ENCODE results near the gene MAP1LC3B2. TPM values are rescaled to one million over a fixed set of nuclear protein-coding genes. Genes with fewer than 3 reads are reported as not detected.

Gene MAP1LC3B2
- polyA plus RNA-seq, 5 donors: 2.5 to 8.1 (median 4.2) TPM

DNA sequence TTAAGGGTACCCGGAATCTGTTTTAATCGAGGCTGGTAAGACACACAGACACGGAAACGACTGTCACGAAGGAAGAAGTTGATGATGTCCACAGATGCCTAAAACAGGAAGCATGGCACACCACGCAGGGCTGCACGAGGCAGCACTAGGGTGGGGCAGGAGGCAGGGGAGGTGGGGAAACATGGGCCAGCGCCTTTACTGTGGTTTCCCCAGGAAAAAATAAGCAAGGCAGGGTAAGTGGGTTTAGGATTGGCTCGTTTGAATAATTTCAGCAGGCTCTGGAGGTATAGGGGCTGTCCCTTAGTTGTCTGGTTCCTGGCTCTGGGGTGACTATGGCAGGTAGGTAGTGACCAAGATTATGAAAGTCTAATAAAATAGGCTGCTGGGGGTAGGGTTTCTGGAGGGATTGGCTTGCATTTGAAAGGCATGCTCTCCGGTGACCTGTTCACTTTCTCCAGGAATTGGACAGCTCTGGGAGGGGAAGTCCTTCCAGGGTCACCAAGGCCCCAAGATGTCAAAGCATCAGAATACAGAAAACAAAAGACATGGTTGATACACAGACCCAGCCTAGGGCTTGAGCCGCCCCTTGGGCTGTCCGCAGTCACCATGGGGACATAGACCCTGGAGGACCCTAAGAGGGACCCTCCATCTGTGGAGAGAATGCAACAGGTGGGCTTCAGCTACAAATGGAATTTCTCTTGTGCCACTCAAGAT is 35.3 kb downstream of the MAP1LC3B2 start:
- no peak for DNase-seq

DNA sequence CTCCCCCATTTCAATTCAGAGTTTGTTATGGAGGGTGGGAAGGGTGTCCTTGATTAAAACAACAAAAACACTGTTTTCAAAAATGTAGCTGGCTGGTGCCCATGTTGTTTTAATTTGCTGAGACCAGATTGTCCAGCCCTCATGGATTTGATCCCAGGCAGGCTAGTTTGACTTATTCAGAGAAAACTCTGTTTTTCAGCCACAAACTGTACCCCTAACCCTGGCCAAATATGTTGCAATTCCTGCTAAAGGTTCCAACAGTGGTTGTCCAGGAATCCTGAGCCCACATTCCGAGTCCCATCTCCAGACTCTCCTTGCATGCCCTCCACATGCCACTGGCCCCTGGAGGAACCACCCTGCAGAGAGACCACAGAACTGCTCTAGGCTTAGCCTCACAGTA is 36.0 kb downstream of the MAP1LC3B2 start:
- no peak for DNase-seq

DNA sequence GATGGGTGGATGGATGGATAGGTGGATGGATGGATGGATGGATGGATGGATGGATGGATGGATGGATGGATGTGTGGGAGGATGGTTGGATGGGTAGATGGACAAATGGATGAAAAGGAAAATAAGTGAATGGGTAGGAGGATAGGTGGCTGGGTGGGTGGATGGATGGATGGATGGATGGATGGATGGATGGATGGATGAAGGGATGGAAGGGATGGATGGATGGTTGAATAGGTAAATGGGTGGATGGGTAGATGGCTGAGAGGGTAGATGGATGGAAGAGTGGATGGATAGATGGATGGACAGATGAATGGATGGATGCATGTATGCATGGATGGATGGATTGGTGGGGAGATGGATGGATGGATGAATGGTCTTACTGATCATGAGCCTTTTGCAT is 36.5 kb downstream of the MAP1LC3B2 start:
- DNase-seq: no peak

DNA sequence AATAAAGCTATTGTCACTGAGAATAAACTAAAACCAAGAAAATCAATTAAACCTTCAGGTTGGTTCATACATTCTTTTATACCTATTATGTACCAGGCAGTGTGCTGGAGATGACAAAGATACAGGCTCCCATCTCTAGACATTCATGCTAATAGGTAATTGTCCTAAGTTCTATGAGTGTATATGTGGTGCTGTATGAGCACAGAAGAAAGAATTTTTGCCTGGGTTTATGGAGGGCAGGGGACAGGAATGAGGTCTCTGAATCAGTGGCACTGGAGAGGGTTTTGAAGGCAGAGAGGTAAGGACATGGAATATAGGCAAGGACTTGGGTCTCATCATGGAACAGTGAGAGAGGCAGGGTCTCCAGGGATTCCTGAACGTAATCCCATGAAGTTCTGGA is 38.7 kb downstream of the MAP1LC3B2 start:
- no peak for DNase-seq

DNA sequence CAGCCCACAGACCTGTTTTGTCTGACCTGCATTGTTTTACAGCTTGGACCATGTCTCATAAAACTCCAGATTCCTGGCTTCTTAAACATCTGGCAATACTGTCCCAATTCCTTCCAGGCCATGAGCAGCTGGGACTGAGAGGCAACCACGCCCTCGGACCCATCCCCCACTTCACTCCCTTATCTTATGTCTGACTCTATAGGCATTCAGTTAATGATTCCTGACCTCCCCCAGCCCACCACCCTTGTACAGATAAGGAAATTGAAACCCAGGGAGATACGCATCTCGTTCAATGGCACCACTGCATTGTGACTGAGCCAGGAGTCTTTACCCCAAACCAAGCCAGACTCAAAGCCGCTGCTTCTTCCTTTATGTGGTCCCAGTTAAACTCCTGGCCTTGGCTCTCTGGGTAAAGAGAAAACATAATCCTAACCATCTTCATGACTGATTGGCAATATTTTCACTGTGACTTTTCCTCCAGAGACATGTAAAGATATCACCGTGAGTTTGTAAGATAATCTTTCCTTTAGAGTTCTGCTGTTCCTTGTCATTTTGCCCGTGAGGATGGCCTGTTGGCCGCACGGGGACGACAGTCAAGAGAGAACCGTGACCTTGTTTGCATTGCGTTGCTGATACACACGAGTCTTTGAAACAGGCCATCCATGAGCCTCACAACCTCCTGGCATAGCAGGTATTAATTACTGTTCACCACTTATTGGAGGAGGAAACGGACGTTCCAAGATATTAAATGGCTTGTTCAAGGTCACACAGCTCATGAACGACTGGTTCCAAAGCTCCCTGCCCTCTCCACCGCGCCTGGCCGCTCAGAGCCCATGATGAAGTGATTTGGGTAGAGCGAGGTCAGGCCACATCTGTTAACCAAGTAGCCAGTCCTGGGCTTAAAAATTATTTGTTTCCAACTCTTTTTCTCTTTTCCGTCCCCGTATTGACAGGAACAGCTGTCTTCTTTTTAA is 39.4 kb downstream of the MAP1LC3B2 start:
- no peak for DNase-seq

DNA sequence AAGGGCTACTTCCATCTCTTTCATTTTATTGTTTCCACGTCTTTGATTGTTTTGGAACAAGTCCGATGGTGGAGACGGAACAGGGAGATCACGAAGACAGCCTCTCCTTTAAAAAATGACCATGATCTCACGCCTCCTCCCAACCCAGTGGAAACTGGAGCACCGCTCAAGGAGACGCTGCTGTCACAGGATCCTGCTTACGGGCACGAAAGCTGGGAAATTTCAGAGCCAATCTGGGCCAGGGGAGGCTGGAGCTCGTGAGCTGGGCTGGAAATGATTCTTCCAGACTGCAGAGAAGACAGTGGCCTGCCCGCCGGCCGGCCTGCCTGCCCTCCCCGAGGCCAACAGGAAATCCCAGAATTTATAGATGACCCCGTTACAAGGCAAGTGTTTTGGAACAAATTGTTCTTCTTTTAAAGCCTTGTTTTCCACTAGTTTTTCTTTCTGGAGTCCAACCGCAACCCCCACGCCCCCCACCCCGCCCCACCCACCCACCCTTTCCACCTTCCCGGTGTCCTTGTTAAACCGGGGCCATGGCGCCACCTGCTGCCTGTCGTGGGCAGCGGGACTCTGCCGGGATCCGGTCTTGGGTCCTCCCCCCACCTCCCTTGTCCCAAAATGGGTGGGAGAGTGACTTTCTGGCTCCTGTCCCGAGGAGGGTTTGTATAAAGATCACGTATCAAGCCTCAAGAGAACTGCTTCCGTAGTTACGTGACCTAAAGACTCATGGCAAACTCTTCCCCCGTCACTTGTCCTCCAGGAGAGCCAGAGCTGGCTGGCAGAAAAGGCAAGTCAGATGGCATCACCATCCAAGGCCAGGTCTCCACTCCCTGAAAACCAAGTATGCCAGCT is 40.3 kb downstream of the MAP1LC3B2 start:
- peak; percentile 60 to 71 for DNase-seq

DNA sequence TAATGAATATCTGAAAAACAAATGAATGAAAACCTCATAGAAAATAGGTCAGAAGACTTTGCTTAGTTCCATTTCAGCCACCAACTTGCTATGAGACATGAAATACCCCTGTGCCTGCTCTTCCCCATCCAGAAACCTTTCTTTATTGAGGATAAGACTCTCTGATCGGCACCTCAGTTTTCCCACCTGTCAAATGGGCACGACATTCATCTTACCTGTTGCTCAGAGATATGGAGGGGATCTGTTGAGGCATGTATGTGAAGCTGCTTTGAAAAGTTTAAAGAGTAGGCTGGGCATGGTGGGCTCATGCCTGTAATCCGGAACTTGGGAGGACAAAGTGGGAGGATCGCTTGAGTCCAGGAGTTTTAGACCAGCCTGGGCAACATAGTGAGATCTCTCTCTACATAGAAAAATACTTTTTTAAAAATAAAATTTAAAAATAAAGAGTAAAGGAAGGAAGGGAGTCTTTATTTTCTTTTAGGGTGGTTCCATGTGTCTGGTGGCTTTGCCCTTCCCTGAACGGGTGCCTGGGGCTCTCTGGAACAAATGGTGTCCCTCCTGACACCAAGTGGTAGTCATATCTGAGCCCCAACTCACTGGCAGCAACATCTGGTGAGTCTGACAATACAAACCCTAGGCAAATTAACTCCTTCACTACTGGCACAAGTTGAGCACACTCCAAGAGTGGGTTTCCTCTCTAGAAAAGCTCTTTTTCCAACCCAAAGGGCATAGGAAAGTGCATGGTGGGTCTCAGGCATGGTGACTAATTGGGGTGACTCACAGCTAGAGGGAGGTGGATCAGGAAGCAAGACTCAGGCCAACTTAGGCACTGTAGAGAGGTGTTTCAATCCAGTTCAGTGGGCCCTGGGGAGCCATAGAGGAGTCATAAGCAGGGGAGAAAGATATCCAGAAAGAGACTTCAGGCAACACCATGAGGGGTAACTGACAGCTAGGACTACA is 42.1 kb downstream of the MAP1LC3B2 start:
- no peak for DNase-seq

DNA sequence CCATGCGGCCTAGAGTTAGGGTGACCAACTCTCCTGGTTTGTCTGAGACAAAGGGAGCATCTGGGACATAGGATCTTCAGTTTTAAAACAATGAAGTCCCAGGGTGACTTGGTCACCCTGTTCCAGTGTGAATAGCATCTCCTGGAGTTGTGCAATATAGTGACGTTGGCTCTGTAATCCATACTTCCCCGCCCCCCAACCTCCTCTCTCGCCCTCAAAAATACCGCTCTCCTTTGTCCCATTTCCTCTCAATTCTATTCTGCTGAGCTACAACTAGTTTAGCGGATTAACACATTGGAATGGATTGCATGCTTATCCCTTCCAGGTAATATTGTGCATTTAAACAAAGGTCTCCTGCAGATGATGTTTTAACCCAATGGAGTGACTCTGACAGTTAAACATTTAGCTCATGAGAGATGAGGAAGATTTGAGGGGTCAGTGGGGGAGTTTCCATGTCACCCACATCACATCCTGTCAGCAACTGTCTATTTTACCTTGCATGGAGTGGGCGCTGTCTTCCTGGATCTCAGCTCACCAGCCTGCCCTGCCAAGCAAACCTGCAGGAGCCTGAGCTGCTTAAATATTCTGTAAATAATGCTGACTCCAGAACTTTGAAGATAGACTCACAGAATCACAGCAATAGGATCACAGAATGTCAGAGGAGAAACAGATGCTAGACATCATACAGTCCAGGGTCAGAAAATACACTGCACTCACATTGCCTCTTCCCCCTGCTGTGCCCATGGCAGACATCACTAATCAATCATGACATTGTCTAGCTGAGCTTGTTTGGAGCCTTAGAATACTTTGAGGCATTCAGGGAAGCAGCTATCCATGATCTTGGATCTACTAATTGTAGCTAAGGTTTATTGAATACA is 43.0 kb downstream of the MAP1LC3B2 start:
- DNase-seq: no peak

DNA sequence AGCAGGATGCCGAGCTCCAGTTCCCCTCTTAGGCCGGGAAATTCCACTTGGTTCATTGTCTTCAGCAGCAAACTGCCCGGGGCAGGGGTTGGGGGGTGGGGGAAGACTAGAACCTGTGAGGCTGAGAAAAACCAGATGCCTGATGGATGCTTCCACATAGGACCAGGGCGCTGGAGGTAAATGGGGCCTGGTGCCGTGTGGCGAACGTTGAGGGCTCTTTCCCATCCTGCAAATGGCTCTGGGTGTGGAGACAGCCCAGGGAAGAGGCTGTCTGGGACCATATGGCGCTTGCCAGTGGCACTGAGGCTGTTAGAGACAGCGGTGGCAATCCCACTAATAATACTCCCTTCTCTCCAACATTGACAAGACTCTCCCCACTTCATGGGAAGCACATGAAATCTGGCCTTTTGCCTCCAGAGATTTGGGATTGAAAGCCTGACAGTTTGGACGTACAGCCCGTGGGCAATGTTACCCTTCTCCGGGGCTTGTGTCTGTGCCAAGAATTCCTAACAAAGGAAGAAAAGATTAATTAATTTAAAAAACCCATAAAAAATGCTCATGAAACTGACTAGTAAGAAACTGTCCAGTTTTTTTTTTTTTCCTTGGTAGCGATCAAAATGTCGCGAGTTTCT is 44.5 kb downstream of the MAP1LC3B2 start:
- no peak for DNase-seq

DNA sequence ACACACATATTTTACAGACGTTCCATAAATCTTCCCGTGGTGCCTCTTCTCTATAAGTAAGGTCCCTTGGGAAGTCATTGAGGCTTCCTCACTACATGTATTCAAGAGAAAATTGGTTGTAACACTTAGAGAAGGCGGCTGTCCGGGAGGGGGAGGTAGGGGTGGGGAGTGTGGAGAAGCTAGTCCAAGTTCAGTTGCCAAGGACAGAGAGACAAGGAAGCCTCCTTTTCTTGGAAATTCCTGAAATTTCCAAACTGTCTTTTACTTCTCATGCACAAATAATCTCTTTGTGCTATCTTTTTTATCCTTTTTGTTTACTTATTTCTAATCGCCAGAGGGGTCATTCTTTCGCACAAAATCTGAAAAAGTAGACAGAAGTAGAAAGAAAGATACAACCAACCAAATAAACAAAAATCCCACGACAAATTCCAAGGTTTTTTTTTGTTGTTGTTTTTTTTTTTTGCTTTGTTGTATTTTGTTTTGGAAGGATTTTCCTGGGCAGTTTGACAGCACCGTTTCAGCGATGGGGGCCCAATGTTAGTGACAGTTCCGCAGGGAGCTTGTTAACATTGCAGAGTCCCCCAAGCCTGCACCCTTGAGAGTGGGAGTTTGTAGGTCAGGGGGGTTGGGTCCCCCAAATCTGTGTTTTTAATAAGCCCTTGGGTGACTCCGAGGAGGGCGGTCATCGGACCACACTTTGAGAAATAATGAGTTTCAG is 45.2 kb downstream of the MAP1LC3B2 start:
- no peak for DNase-seq

DNA sequence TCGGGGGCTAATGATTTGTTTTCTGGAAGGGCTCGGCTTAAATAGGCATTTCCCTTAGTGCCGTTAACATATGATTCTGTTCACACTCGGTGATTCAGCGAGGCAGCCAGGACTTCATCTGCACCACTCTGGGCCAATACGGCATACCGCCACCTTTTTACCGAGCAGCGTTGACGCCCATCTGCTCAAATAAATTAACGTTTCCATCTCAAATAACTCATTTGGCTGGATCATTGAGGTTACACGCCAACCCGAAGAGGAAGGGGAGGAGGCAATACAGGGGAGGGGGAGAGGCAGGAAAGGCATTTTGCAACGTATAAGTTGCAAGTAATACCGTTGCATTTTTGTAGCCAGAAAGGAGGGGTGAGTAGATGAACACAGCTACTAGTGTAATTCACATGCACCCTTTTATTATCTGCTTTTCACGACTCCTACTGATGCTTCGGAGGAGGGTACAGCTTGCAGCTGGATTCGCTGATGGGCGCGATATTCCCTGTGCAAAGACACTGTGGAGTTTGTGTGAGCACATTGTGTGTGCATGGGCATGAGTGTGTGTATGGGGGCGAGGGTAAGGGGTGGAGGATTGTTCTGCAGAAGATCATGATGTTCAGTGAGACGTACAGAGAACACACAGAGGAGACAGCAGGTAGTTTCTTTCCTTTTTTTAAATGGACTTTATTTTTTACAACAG is 45.9 kb downstream of the MAP1LC3B2 start:
- no peak for DNase-seq

DNA sequence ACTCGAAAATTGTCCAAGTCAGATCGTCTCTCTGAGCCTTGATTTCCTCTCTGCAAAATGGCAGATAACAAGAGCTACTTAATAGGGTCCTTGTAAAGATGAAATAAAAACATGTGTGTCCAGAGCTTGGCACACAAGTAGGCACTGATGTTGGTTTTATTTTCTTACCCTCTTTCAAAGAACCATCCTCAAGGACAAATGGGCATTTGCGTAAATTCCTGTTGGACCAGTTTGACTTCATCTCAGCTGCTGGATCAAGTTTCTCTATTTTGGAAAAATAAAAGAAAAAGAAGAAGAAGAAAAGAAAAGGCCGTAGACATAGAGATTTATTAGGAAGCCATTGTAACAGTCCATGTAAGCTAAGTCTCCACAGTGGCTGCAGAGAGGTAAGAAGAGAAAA is 47.2 kb downstream of the MAP1LC3B2 start:
- DNase-seq: no peak

DNA sequence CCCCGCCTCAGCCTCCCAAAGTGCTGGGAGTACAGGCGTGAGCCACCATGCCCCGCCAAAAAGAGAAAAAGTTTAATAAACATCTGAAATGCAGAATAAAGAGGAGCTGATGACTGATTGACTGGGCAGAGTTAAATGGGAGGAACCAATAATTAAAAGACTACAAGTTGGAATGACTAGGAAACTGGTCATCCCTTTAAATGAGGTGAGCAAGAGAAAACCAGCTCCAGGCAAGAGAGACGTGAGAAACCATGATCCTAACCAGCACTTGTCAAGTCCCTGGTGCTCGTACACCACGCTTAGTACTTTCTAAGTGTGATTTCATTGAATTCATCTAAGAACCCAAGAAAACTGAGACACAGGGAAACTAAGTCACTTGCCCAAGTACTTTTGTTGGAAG is 47.9 kb downstream of the MAP1LC3B2 start:
- DNase-seq: no peak

DNA sequence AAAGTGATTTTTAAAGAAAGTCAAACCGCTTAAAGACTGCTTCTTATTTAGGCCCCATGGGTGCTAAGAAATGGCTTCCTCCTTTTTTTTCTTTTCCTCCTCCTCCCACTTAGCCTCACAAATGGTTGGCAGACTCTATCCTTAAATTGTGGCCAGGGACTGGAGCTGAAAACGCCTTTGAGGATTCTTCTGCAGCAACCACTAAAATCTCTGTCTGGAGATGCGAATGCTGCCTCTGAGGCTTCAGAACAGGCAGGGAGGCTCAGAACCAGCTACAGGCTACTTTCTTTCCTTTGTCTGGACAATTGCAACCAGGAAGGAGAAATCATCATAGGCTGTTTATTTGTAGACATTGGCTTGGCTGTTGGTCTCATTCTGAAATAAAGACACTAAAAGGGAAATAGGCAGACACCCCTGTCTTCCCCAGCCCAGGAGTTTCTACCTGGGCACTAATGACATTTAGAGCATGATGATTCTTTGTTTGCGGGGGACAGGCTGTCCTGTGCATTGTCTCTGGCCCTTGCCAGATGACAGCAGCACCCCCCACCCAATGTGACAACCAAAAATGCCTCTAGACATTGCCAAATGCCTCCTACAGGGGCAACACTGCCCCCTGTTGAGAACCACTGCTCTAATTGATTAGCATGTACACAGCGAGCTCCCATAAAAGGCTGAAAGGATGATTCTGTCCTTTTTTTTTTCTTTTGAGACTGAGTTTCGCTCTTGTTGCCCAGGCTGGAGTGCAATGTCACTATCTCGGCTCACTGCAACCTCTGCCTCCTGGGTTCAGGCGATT is 50.3 kb downstream of the MAP1LC3B2 start:
- no peak for DNase-seq

DNA sequence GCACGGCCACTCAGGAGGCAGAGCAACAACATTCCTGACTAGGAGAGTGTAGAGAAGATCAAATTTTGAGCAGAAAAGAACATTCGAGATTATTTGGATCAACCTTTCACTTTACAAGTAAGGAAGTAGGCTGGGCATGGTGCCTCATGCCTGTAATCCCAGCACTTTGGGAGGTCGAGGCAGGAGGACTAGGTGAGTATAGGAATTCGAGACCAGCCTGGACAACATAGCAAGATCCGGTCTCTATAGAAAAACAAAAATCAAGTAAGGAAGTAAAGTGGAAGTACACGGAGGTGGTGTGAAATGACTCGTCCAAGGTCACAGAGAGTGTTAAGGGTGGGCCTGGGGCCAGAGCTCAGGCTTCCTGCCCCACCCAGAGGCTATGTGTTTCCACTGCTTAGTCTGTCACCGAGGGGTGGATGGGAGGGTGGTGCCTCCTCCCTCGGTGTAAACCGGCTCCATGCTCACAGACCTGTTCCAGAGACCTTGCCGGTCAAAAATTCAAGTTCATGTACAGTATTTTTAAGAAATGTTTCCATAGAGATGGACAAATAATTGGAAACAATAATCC is 51.9 kb downstream of the MAP1LC3B2 start:
- no peak for DNase-seq

DNA sequence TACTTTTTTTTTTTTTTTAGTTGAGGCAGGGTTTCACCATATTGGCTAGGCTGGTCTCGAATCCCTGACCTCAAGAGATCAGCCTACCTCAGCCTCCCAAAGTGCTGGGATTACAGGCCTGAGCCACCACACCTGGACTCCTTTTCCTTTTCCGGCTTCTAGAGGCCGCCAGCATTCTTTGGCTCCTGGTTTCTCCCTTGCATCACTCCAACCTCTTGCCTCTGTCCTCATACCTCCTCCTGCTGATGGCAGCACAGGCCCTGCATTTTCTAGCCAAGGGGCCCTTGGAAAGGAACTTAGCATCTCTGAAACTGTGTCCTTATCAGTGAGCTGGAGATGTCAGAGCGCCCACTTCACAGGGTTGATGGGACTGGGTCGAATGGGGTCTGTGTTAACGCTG is 53.3 kb downstream of the MAP1LC3B2 start:
- no peak for DNase-seq

DNA sequence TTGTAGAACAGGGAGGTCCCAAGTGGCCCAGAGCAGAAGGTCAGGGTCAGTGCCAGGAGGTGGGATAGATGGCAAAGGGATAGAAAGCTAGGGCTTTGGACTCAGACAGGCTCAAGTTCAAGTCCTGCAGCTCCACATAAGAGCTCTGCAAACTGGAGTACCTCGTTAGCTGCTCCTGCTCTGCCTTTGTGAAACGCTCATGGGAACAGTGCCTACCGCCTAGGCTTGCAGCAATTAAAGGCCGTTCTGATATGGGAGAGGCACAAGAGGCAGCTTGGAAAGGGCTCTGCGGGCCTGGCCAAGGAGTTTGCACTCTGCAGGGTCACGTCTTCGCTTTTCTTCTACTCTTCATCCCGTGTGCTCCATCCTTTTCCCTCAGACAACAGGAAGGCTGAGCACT is 54.1 kb downstream of the MAP1LC3B2 start:
- DNase-seq: no peak
